Nasal cavity respiratory epithelium epithelial cell of viscerocranial mucosa (primary cell): ENCODE results near the gene RNASE3. TPM values are rescaled to one million over a fixed set of nuclear protein-coding genes. Genes with fewer than 3 reads are reported as not detected.

Experiments used
- total RNA-seq: library from RNA; depleted of rRNA; stranded (reverse); fragments of >200 nt; gene quantifications from 2 replicates; pipeline ENCODE4 v1.2.3, GENCODE V29; 2014

The RNASE3 gene
- total RNA-seq: not detected in 2 replicates

GRCh38 chr14:20891126-20891825 lies at the start of gene RNASE3:
Gene RNASE3, plus strand, starts transcription at chr14:20891385. Its CDS starts 302 bp downstream, at chr14:20891687.

Other genes with a start within 250 kb of the RNASE3 start
- gene OR6S1, start 249.7 kb upstream of the RNASE3 start, total RNA-seq: not detected in 2 replicates
- 3.8 and 7.4 TPM in 2 replicates for gene RNASE4, start 206.8 kb upstream of the RNASE3 start, total RNA-seq
- 1.7 and 2.6 TPM in 2 replicates for gene ANG, start 202.6 kb upstream of the RNASE3 start, total RNA-seq
- gene EDDM3A, start 145.5 kb upstream of the RNASE3 start, total RNA-seq: not detected in 2 replicates
- gene EDDM3B, start 123.0 kb upstream of the RNASE3 start, total RNA-seq: not detected in 2 replicates
- gene RNASE6, start 110.1 kb upstream of the RNASE3 start, total RNA-seq: not detected in 2 replicates
- gene RNASE1, start 88.5 kb upstream of the RNASE3 start, total RNA-seq: not detected in 2 replicates
- gene RNASE2, start 64.1 kb downstream of the RNASE3 start, total RNA-seq: not detected in 2 replicates
- 37.7 and 51.3 TPM in 2 replicates for gene METTL17, start 98.6 kb downstream of the RNASE3 start, total RNA-seq
- gene SLC39A2, start 107.9 kb downstream of the RNASE3 start, total RNA-seq: 0.64 and 1.0 TPM in 2 replicates
- 15.4 and 33.4 TPM in 2 replicates for gene NDRG2, start 133.7 kb downstream of the RNASE3 start, total RNA-seq
- gene TPPP2, start 138.8 kb downstream of the RNASE3 start, total RNA-seq: not detected in 2 replicates
- not detected in 2 replicates for gene RNASE13, start 143.4 kb downstream of the RNASE3 start, total RNA-seq
- gene RNASE7, start 151.0 kb downstream of the RNASE3 start, total RNA-seq: 19.9 and 33.8 TPM in 2 replicates
- gene RNASE8, start 166.4 kb downstream of the RNASE3 start, total RNA-seq: not detected in 2 replicates
- gene ARHGEF40, start 178.9 kb downstream of the RNASE3 start, total RNA-seq: 4.1 and 20.6 TPM in 2 replicates
- gene ZNF219, start 207.3 kb downstream of the RNASE3 start, total RNA-seq: 15.4 and 18.2 TPM in 2 replicates
- gene TMEM253, start 209.7 kb downstream of the RNASE3 start, total RNA-seq: under 0.01 and 0.28 TPM in 2 replicates